Loucy (cell line): ENCODE data around the gene TAS2R40.

Source experiments
- H2AFZ ChIP-seq: fragments of 200-600 bp; sonication (generic); 2 replicates; pipeline ENCODE4 v1.6.0; 2016; ENCODE audit warnings: antibody characterized with exemption, mild to moderate bottlenecking, low read length, moderate library complexity
- H3F3A ChIP-seq: fragments of 200-600 bp; 2 replicates; pipeline ENCODE4 v1.6.0; 2016; ENCODE audit warnings: antibody characterized with exemption, low read depth, mild to moderate bottlenecking
- H3K27me3 ChIP-seq: fragments of 200-600 bp; sonication (generic); 2 replicates; pipeline ENCODE4 v1.6.1; 2014; ENCODE audit warnings: low read length, mild to moderate bottlenecking; ENCODE audit not compliant: insufficient read depth, poor library complexity, severe bottlenecking
- H3K36me3 ChIP-seq: fragments of 200-600 bp; sonication (generic); 2 replicates; pipeline ENCODE4 v1.6.1; 2016; ENCODE audit warnings: low read length; ENCODE audit not compliant: insufficient read depth
- H3K4me1 ChIP-seq: fragments of 200-600 bp; sonication (generic); 2 replicates; pipeline ENCODE4 v1.5.1; 2014; ENCODE audit warnings: low read length, mild to moderate bottlenecking; ENCODE audit not compliant: insufficient read depth, poor library complexity, severe bottlenecking
- H3K4me2 ChIP-seq: fragments of 200-600 bp; sonication (generic); 2 replicates; pipeline ENCODE4 v1.6.0; 2014; ENCODE audit warnings: antibody characterized with exemption, low read length, low read depth, mild to moderate bottlenecking; ENCODE audit not compliant: poor library complexity, severe bottlenecking
- H3K4me3 ChIP-seq: fragments of 200-600 bp; sonication (generic); 2 replicates; pipeline ENCODE4 v1.5.1; 2014; ENCODE audit warnings: low read length, mild to moderate bottlenecking, mixed read lengths; ENCODE audit not compliant: poor library complexity, severe bottlenecking
- H3K79me2 ChIP-seq: fragments of 200-600 bp; sonication (generic); 2 replicates; pipeline ENCODE4 v1.6.1; 2014; ENCODE audit warnings: low read length; ENCODE audit not compliant: insufficient read depth
- H3K9ac ChIP-seq: fragments of 200-600 bp; sonication (generic); 2 replicates; pipeline ENCODE4 v1.6.0; 2014; ENCODE audit warnings: mild to moderate bottlenecking, low read depth, low read length, moderate library complexity; ENCODE audit not compliant: poor library complexity, severe bottlenecking
- H3K9me2 ChIP-seq: fragments of 200-600 bp; sonication (generic); replicated peaks from 2 replicates; pipeline ENCODE4 v1.6.1; 2016; ENCODE audit warnings: low read depth, low read length, mixed read lengths
- H3K9me3 ChIP-seq: fragments of 200-600 bp; sonication (generic); 2 replicates; pipeline ENCODE4 v1.6.1; 2014; ENCODE audit warnings: mild to moderate bottlenecking, antibody characterized with exemption, low read length, low read depth; ENCODE audit not compliant: insufficient read depth
- H4K20me1 ChIP-seq: fragments of 200-600 bp; sonication (generic); 2 replicates; pipeline ENCODE4 v1.6.0; 2014; ENCODE audit warnings: antibody characterized with exemption, low read length, mild to moderate bottlenecking; ENCODE audit not compliant: insufficient read depth, poor library complexity, severe bottlenecking
- CTCF ChIP-seq: fragments of 200-600 bp; sonication (generic); conservative IDR thresholded peaks from 2 replicates; pipeline ENCODE4 v1.5.1; 2014; ENCODE audit warnings: mild to moderate bottlenecking, antibody characterized with exemption, low read length
- EZH2phosphoT487 ChIP-seq: fragments of 200-600 bp; IDR thresholded peaks from 2 replicates; pipeline ENCODE4 v1.6.1; 2018; ENCODE audit warnings: antibody characterized with exemption, mild to moderate bottlenecking, moderate library complexity, borderline replicate concordance

The TAS2R40 gene

GRCh38 chr7:143223784-143224183 lies 1.9 kb downstream of the TAS2R40 start:
- TF ChIP-seq EZH2phosphoT487 (no peak), CTCF (no peak)
- Histone ChIP-seq H3F3A (no peaks in the 10 kb centered on the region), H4K20me1 (no peaks in the 10 kb centered on the region)

GRCh38 chr7:143225047-143225446 lies 3.2 kb downstream of the TAS2R40 start:
- TF ChIP-seq CTCF (no peak), EZH2phosphoT487 (no peak)
- H3K9me3 ChIP-seq, result no peaks in the 10 kb centered on the region
- no peaks in the 10 kb centered on the region for H3K79me2 ChIP-seq
- H3K36me3 ChIP-seq, result no peaks in the 10 kb centered on the region
- no peak overlapping the region for H2AFZ ChIP-seq
- H3K9ac ChIP-seq, result no peak overlapping the region
- H3K27me3 ChIP-seq, result no peaks in the 10 kb centered on the region
- H4K20me1 ChIP-seq, result no peaks in the 10 kb centered on the region
- H3F3A ChIP-seq, result no peaks in the 10 kb centered on the region
- H3K9me2 ChIP-seq, result no peaks in the 10 kb centered on the region
- no peak overlapping the region for H3K4me3 ChIP-seq
- H3K4me2 ChIP-seq, result no peak overlapping the region
- no peaks in the 10 kb centered on the region for H3K4me1 ChIP-seq

More at GRCh38 chr7:143223784-143224183, 1.9 kb downstream of the TAS2R40 start:
- Histone ChIP-seq H2AFZ (no peak overlapping the region), H3K9ac (no peak overlapping the region), H3K9me3 (no peaks in the 10 kb centered on the region), H3K9me2 (no peaks in the 10 kb centered on the region), H3K79me2 (no peaks in the 10 kb centered on the region), H3K4me3 (no peak overlapping the region), H3K4me1 (no peaks in the 10 kb centered on the region), H3K4me2 (no peak overlapping the region), H3K36me3 (no peaks in the 10 kb centered on the region), H3K27me3 (no peaks in the 10 kb centered on the region)

GRCh38 chr7:143227806-143228205 lies 6.0 kb downstream of the TAS2R40 start:
- Histone ChIP-seq H3K36me3 (no peaks in the 10 kb centered on the region), H3K9ac (no peak overlapping the region), H2AFZ (no peak overlapping the region), H3F3A (no peaks in the 10 kb centered on the region), H3K27me3 (no peaks in the 10 kb centered on the region), H3K9me3 (no peaks in the 10 kb centered on the region), H3K9me2 (no peaks in the 10 kb centered on the region), H4K20me1 (no peaks in the 10 kb centered on the region), H3K4me2 (no peak overlapping the region), H3K79me2 (no peaks in the 10 kb centered on the region), H3K4me1 (no peaks in the 10 kb centered on the region), H3K4me3 (no peak overlapping the region)
- TF ChIP-seq CTCF, result no peak
